ENCODE results near the gene DDX39B. TPM values are rescaled to one million over a fixed set of nuclear protein-coding genes. Genes with fewer than 3 reads are reported as not detected.

Gene DDX39B
- total RNA-seq, 4 donors from 2014 or later, result 168 to 258 (median 217) TPM

DNA sequence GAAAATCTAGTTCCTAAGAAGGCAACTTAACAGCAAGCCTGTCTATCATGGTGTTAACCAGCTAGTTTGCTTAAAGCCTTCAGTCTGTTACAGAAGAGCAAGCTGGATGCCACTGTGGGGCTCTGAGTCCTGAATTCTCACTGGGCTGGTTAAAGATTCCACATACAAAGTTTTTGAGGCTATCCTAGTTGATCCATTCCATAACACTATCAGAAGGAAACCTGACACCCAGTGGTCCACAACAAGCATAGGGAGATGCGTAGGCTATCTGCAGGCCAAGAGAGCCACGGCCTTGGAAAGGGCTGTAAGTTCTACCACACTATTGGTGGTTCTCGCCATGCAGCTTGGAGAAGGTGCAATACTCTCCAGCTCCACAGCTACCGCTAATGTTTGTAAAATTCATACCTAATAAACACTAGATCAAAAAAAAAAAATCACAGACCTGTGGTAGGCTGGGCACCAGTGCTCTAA, 13.5 kb downstream of the DDX39B start:
- TF ChIP-seq CTCF (IDR thresholded peaks at IDR 0.05; ENCODE audit: low read depth), result no peak

DNA sequence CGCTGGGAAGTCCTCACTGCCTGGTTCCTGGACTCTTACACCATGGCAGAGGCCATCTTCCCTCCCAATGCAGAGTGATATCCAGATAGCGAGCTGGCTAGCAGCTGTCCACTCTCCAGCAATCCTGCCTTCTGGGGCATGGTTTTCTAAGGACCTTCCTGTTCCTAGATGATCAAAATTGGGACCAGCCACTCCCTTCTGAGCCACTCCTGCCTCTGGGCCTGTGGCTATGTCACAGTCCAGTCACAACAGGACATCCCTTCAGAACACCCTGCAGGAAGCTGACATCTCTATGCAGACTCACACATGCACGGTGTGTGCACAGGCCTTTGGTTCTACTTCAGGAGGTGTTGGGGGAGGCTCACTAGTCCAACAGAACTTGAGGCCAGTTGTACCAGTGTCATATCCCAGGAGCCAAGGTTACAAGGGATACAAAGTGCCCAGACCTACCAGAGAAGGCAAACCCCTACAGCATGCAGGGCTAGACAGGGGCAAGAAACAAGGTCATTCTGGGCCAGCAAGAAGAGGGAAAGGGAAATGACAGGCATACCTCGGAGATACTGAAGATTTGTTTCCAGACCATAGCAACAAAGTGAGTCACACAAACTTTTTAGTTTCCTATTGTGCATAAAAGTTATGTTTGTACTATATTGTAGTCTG, 15.7 kb downstream of the DDX39B start:
- no peak for TF ChIP-seq CTCF (IDR thresholded peaks at IDR 0.05; ENCODE audit: low read depth)

GRCh38 chr6:31525553-31525931, 16.3 kb downstream of the DDX39B start:
- no peak for TF ChIP-seq CTCF (IDR thresholded peaks at IDR 0.05; ENCODE audit: low read depth)

DNA sequence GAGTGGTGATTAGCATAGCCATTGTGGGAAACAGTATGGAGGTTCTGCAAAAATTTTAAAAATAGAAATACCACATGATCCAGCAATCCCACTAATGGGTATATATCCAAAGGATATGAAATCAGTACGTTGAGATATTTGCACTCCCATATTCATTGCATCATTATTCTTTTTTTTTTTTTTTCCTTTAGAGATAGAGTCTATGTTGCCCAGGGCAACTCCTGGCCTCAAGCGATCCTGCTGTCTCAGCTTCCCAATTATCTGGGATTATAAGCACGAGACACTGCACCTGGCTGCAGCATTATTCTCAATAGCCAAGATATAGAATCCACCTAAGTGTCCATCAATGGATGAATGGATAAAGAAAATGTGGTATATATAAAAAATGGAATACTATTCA, 20.0 kb downstream of the DDX39B start:
- no peak for TF ChIP-seq CTCF (IDR thresholded peaks at IDR 0.05; ENCODE audit: low read depth)

DNA sequence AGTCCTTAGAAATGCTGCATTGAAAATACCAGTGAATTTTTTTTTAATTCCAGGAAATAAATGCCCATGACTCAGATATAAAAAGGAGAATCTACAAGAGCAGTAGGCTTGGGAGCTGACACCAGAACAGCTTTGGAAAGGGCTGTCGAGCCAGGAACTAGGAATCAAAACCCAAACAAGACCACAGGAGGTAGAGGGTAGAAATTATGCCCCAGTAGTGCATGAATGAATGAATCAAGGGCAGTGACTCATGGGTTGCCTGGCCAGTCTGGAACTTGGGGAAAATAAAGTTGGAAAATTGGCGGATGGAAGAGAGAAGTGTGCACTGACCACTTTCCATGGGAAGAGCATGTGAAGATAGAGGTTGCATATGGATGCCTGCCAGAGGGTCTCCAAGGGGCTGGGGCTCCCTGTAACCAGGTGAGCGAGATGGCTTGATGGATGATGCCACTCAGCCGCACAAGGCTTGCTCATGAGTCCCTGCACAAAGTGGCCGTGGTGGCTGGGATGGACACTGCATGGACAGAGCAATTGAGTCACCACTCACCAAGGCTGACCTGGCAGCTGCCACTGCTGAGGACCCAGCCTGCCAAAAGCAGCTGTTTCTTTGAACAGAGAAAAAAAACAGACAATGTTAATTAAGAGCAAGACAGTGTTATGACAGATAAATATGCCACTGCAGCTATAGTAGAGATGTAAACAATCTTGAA, 28.2 kb downstream of the DDX39B start:
- TF ChIP-seq CTCF (IDR thresholded peaks at IDR 0.05; ENCODE audit: low read depth), result no peak

DNA sequence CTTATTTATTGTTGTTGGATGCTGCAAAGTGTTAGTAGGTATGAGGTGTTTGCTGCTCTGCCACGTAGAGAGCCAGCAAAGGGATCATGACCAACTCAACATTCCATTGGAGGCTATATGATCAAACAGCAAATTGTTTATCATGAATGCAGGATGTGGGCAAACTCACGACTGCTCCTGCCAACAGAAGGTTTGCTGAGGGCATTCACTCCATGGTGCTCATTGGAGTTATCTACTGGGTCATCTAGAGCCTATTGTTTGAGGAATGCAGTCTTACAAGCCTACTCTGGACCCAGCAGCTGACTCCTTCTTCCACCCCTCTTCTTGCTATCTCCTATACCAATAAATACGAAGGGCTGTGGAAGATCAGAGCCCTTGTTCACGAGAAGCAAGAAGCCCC, 31.8 kb downstream of the DDX39B start:
- TF ChIP-seq CTCF (IDR thresholded peaks at IDR 0.05; ENCODE audit: low read depth), result no peak

DNA sequence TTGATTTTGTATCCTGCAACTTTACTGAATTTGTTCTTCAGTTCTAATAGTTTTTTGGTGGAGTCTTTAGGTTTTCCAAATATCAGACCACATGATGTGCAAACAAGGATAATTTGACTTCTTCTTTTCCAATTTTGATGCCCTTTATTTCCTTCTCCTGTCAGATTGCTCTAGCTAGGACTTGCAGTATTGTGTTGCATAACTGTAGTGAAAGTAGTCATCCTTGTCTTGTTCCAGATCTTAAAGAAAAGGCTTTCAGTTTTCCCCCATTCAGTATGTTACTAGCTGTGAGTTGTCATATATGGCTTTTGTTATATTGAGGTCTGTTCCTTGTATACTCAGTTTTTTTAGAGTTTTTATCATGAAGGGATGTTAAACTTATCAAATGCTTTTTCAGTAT, 39.2 kb downstream of the DDX39B start:
- no peak for TF ChIP-seq CTCF (IDR thresholded peaks at IDR 0.05; ENCODE audit: low read depth)

Measured in subcutaneous adipose tissue (tissue), 4 donors.